HG02870 (cell line): ENCODE results near the gene DERA.
"Not testable (repeated sequence)": the region's sequence is repeated elsewhere in the genome, so short reads cannot be mapped to it uniquely, and the experiment has no call there.

Experiments
- ATAC-seq: cut with Tn5 transposase; IDR thresholded peaks from one replicate; pipeline ENCODE4 v1.9.1; 2021; ENCODE audit warnings: mild to moderate bottlenecking, moderate library complexity; ENCODE audit not compliant: unreplicated experiment

The DERA gene

GRCh38 chr12:15956413-15957185 is 45.5 kb downstream of the DERA start:
- ATAC-seq: no peak

- ATAC-seq: no peak
Observed at GRCh38 chr12:15962760-15963159, 51.6 kb downstream of the DERA start.

- no peak for ATAC-seq
Observed at GRCh38 chr12:15963271-15963670, 52.1 kb downstream of the DERA start.

- ATAC-seq: no peak
Observed at GRCh38 chr12:15966426-15966825, 55.3 kb downstream of the DERA start.

GRCh38 chr12:15967053-15967452 is 55.9 kb downstream of the DERA start:
- not testable (repeated sequence) for ATAC-seq

- ATAC-seq: no peak
Observed at GRCh38 chr12:15971211-15971610, 60.1 kb downstream of the DERA start.

GRCh38 chr12:15972894-15973293 is 61.8 kb downstream of the DERA start:
- ATAC-seq: no peak

- peak; percentile 56 for ATAC-seq
Observed at GRCh38 chr12:15977999-15978951, 67.1 kb downstream of the DERA start.

GRCh38 chr12:15979096-15980092 is 68.3 kb downstream of the DERA start:
- no peak for ATAC-seq

- no peak for ATAC-seq
Observed at GRCh38 chr12:15982071-15982470, 70.9 kb downstream of the DERA start.

GRCh38 chr12:15982471-15982870 is 71.3 kb downstream of the DERA start:
- ATAC-seq: no peak

- ATAC-seq: no peak
Observed at GRCh38 chr12:15982921-15983320, 71.8 kb downstream of the DERA start.

GRCh38 chr12:15984097-15984800 is 73.1 kb downstream of the DERA start:
- no peak for ATAC-seq

- no peak for ATAC-seq
Observed at GRCh38 chr12:15984963-15985362, 73.8 kb downstream of the DERA start.

GRCh38 chr12:15987696-15988095 is 76.6 kb downstream of the DERA start:
- ATAC-seq: no peak

- ATAC-seq: no peak
Observed at GRCh38 chr12:15988983-15989755, 78.0 kb downstream of the DERA start.

- ATAC-seq: no peak
Observed at GRCh38 chr12:15995801-15996200, 84.7 kb downstream of the DERA start.

- ATAC-seq: no peak
Observed at GRCh38 chr12:15996254-15996653, 85.1 kb downstream of the DERA start.

- ATAC-seq: no peak
Observed at GRCh38 chr12:15996948-15997347, 85.8 kb downstream of the DERA start.
